HCT116 (cell line): ENCODE data around the gene TTC23. TPM values are rescaled to one million over a fixed set of nuclear protein-coding genes. Genes with fewer than 3 reads are reported as not detected.

Experiments
- ATAC-seq: fragments of 200-7000 bp; cut with Tn5 transposase; 2 replicates; pipeline ENCODE4 v1.9.1; 2020; ENCODE audit warnings: mild to moderate bottlenecking, moderate library complexity
- BruUV-seq: library from RNA; stranded (reverse); fragments of 400-500 nt; replicated peaks from 2 replicates; lab custom pipeline; 2021; lab: Mats Ljungman, UMichigan
- CTCF ChIA-PET: fragments of 300-600 bp; sonication (Branson Sonifier 250); formaldehyde crosslinking; loops from one replicate; lab custom pipeline; 2021; ENCODE audit warnings: antibody characterized with exemption; lab: Charles Lee
- POLR2A ChIA-PET: fragments of 300-600, 350-600 bp; sonication (Branson Sonifier 250); formaldehyde crosslinking; loops from one replicate; lab custom pipeline; 2021; ENCODE audit warnings: antibody characterized with exemption; lab: Charles Lee
- RAD21 ChIA-PET, 2 experiments: fragments of 300-600 bp; sonication (Branson Sonifier 250); formaldehyde crosslinking; loops; one replicate each; lab custom pipeline; 2023; ENCODE audit warnings: low total read pairs in 2 of 2; ENCODE audit not compliant: uncharacterized antibody in 2 of 2, unreplicated experiment in 2 of 2, low non-redundant PET in 1 of 2; lab: Charles Lee
- DNase-seq: peaks from one replicate; pipeline ENCODE4 v3.0.0-alpha.2; 2010; ENCODE audit warnings: low read depth, low spot score
- H2AFZ ChIP-seq: fragments of 200-600 bp; shearing (Covaris generic), sonication (generic); 2 replicates; pipeline ENCODE4 v1.6.1; 2017; ENCODE audit warnings: low read depth, mixed run types, mixed read lengths, antibody characterized with exemption, low read length; ENCODE audit not compliant: poor library complexity, severe bottlenecking
- H3K27ac ChIP-seq: 2 replicates; pipeline ENCODE4 v1.5.1; 2012; ENCODE audit warnings: low read depth, low read length
- H3K27me3 ChIP-seq: fragments of 200-600 bp; sonication (generic); 2 replicates; pipeline ENCODE4 v1.6.1; 2016; ENCODE audit warnings: mixed run types, low read length, mixed read lengths; ENCODE audit not compliant: insufficient read depth
- H3K36me3 ChIP-seq, 2 experiments: fragments of 200-500 bp in 1 of 2; fragments of 200-600 bp in 1 of 2; sonication (Bioruptor generic) in 1 of 2; sonication (generic) in 1 of 2; 2 replicates each; pipeline versions ENCODE4 v1.5.1 to v1.6.1; 2014 to 2016; ENCODE audit warnings: low read length in 2 of 2, inconsistent platforms in 1 of 2, mixed read lengths in 1 of 2, mixed run types in 1 of 2; ENCODE audit not compliant: insufficient read depth in 2 of 2, control insufficient read depth in 1 of 2
- H3K4me1 ChIP-seq, 2 experiments: fragments of 200-600 bp in 1 of 2; sonication (generic) in 1 of 2; 2 replicates each; pipeline versions ENCODE4 v1.5.1 to v1.6.1; 2012 to 2017; ENCODE audit warnings: low read length in 2 of 2, inconsistent platforms in 1 of 2, mild to moderate bottlenecking in 1 of 2, mixed read lengths in 1 of 2, mixed run types in 1 of 2, moderate library complexity in 1 of 2; ENCODE audit not compliant: insufficient read depth in 2 of 2, control insufficient read depth in 1 of 2
- H3K4me2 ChIP-seq: fragments of 200-600 bp; sonication (generic); 2 replicates; pipeline ENCODE4 v1.6.1; 2017; ENCODE audit warnings: mixed run types, low read length, mixed read lengths
- H3K4me3 ChIP-seq, 2 experiments: fragments of 200-600 bp in 1 of 2; sonication (generic) in 1 of 2; replicated peaks in 1 of 2; 2 replicates each; pipeline ENCODE4 v1.5.1; 2011 to 2016; ENCODE audit warnings: low read length in 2 of 2, control low read depth in 1 of 2, low read depth in 1 of 2, mild to moderate bottlenecking in 1 of 2, mixed read lengths in 1 of 2, mixed run types in 1 of 2
- H3K79me2 ChIP-seq: fragments of 200-600 bp; sonication (generic); 2 replicates; pipeline ENCODE4 v1.6.1; 2017; ENCODE audit warnings: mild to moderate bottlenecking, mixed run types, low read length, moderate library complexity, mixed read lengths; ENCODE audit not compliant: insufficient read depth
- H3K9ac ChIP-seq: fragments of 200-600 bp; sonication (generic); 2 replicates; pipeline ENCODE4 v1.6.1; 2016; ENCODE audit warnings: low read length, mixed read lengths
- H3K9me2 ChIP-seq: fragments of 200-600 bp; sonication (generic), shearing (Covaris generic); 2 replicates; pipeline ENCODE4 v1.6.1; 2017; ENCODE audit warnings: mixed run types, mild to moderate bottlenecking, moderate library complexity; ENCODE audit not compliant: insufficient read depth
- H3K9me3 ChIP-seq, 2 experiments: fragments of 200-500 bp in 1 of 2; fragments of 200-600 bp in 1 of 2; sonication (Bioruptor generic) in 1 of 2; sonication (generic) in 1 of 2; 2 replicates each; pipeline ENCODE4 v1.6.1; 2014 to 2017; ENCODE audit warnings: low read length in 2 of 2, mixed read lengths in 2 of 2, inconsistent platforms in 1 of 2, low read depth in 1 of 2, mild to moderate bottlenecking in 1 of 2, mixed run types in 1 of 2, moderate library complexity in 1 of 2; ENCODE audit not compliant: control insufficient read depth in 1 of 2, insufficient read depth in 1 of 2
- H4K20me1 ChIP-seq: fragments of 200-600 bp; sonication (generic), shearing (Covaris generic); 2 replicates; pipeline ENCODE4 v1.6.1; 2017; ENCODE audit warnings: mixed run types, mild to moderate bottlenecking, moderate library complexity; ENCODE audit not compliant: insufficient read depth
- CTCF ChIP-seq, 3 experiments: fragments of 200-600 bp in 1 of 3; sonication (generic) in 1 of 3; IDR thresholded peaks in 2 of 3; conservative IDR thresholded peaks in 1 of 3; 2 replicates each; pipeline ENCODE4 v1.5.1; 2012 to 2017; ENCODE audit warnings: low read depth in 2 of 3, low read length in 2 of 3, antibody characterized with exemption in 1 of 3, borderline replicate concordance in 1 of 3, control low read depth in 1 of 3, mild to moderate bottlenecking in 1 of 3, mixed read lengths in 1 of 3, mixed run types in 1 of 3, moderate library complexity in 1 of 3; ENCODE audit not compliant: insufficient read depth in 1 of 3
- FOSL1 ChIP-seq: IDR thresholded peaks from 2 replicates; pipeline ENCODE4 v1.6.1; 2012; ENCODE audit warnings: low read depth
- JUND ChIP-seq: IDR thresholded peaks from 2 replicates; pipeline ENCODE4 v1.6.1; 2012
- MAX ChIP-seq: IDR thresholded peaks from 2 replicates; pipeline ENCODE4 v1.6.1; 2012
- POLR2A ChIP-seq: IDR thresholded peaks from 2 replicates; pipeline ENCODE4 v1.7.0; 2011; ENCODE audit warnings: borderline replicate concordance; ENCODE audit not compliant: insufficient read depth, insufficient read length; ENCODE audit errors: extremely low read depth
- POLR2AphosphoS5 ChIP-seq: IDR thresholded peaks from 2 replicates; pipeline ENCODE4 v1.6.1; 2011; ENCODE audit warnings: mild to moderate bottlenecking, low read depth, low read length, moderate library complexity
- RAD21 ChIP-seq: IDR thresholded peaks from 2 replicates; pipeline ENCODE4 v1.6.1; 2012; ENCODE audit warnings: low read depth, mild to moderate bottlenecking
- SIN3A ChIP-seq: IDR thresholded peaks from 2 replicates; pipeline ENCODE4 v1.6.1; 2012; ENCODE audit warnings: low read depth
- SP1 ChIP-seq: IDR thresholded peaks from 2 replicates; pipeline ENCODE4 v1.6.1; 2012; ENCODE audit warnings: low read depth
- YY1 ChIP-seq: IDR thresholded peaks from 2 replicates; pipeline ENCODE4 v1.6.1; 2011; ENCODE audit warnings: low read length, low read depth, moderate library complexity, mild to moderate bottlenecking; ENCODE audit not compliant: insufficient replicate concordance; ENCODE audit errors: extremely low read depth
- ZFX ChIP-seq: fragments of 450-650 bp; IDR thresholded peaks from 2 replicates; pipeline ENCODE4 v1.6.1; 2017
- ZNF274 ChIP-seq: fragments of 200-500 bp; sonication (Bioruptor generic); IDR thresholded peaks from 2 replicates; pipeline ENCODE4 v1.6.1; 2014; ENCODE audit warnings: mild to moderate bottlenecking, low read depth, low read length, inconsistent platforms
- intact Hi-C: fragments of 100-400 bp; cut with micrococcal nuclease; formaldehyde crosslinking; loops from 2 replicates; pipeline ENCODE4 v1.10.0; 2022
- total RNA-seq: library from RNA; stranded (reverse); gene quantifications from one replicate; pipeline ENCODE4 v1.2.1, GENCODE V29; 2021; ENCODE audit not compliant: unreplicated experiment

The TTC23 gene
- total RNA-seq, 1 experiment from 2014 or later, result 10.2 TPM

GRCh38 chr15:99104788-99105513 is 144.4 kb downstream of the TTC23 start, which contains the start of gene SYNM:
Gene SYNM, plus strand, starts transcription at chr15:99105080. Its CDS starts 120 bp downstream, at chr15:99105200.
- no peak within 1 kb of the TSS for H2AFZ ChIP-seq
- H3K9me2 ChIP-seq, result no peaks in the 10 kb centered on the region
- H3K9ac ChIP-seq, result peak within 1 kb of the TSS; percentile 36; the same call in 1 of the 2 replicates
- TF ChIP-seq SP1 (no peak), JUND (no peak), FOSL1 (no peak), SIN3A (no peak), MAX (peak; percentile 44; the same call in 1 of the 2 replicates), POLR2A (peak; percentile 29), YY1 (peak; percentile 59), ZNF274 (no peak), POLR2AphosphoS5 (peak; percentile 80), RAD21 (peak; percentile 74), ZFX (peak; percentile 43; the same call in 1 of the 2 replicates), CTCF (IDR thresholded peaks at IDR 0.05 in 2 of 3, conservative IDR thresholded peaks at IDR 0.05 in 1 of 3; ENCODE audit: borderline replicate concordance in 1 of 3, insufficient read depth in 1 of 3, low read depth in 2 of 3, low read length in 2 of 3) (peak; percentile 70 to 76 (median 74))
- ATAC-seq (peak; percentile 92), DNase-seq (peak; percentile 77)
- ChIA-PET RAD21 (interaction anchor here in 1 of 2 experiments (0.9 kb wide), 1 partner anchor 105 kb away, joined by 3 read pairs; no protein-coding TSS in a partner anchor), POLR2A (no interaction called here), CTCF (interaction anchor here (0.9 to 1.3 kb wide), 7 partner anchors 18 to 651 kb away, joined by 3 to 7 read pairs (median 4); no protein-coding TSS in a partner anchor)
- no peaks in the 10 kb centered on the region for H3K9me3 ChIP-seq
- no peaks in the 10 kb centered on the region for H3K27me3 ChIP-seq
- intact Hi-C loops, result loop anchor here (1.0 to 10.0 kb wide), 3 partner anchors 108 to 650 kb away; partner anchors contain the start of gene LRRC28
- H3K4me3 ChIP-seq, result peak within 1 kb of the TSS; percentile 36 to 49
- H3K4me2 ChIP-seq, result peak within 1 kb of the TSS; percentile 75
- H3K27ac ChIP-seq, result peak within 1 kb of the TSS; percentile 44; the same call in 1 of the 2 replicates
- H3K79me2 ChIP-seq, result no peaks in the 10 kb centered on the region
- no peaks in the 10 kb centered on the region for H3K36me3 ChIP-seq
- no peaks in the 10 kb centered on the region for H4K20me1 ChIP-seq
- BruUV-seq, result no TSS peak
- peaks cover 3 to 15% of the 10 kb centered on the region in 2 experiments; a peak in 3 of 4 replicates for H3K4me1 ChIP-seq
